Upper lobe of left lung (tissue), 4 donors: ENCODE results near the gene SLIT1.

Source experiments
- POLR2A ChIP-seq, 4 donors: fragments of 450-650 bp; IDR thresholded peaks; one replicate each; pipeline ENCODE4 v1.5.1; 2016 to 2017; ENCODE audit warnings: antibody characterized with exemption in 4 of 4, mild to moderate bottlenecking in 2 of 4
- POLR2AphosphoS5 ChIP-seq, 2 donors: sonication (generic); formaldehyde crosslinking; IDR thresholded peaks; one replicate each; pipeline ENCODE4 v1.5.1; 2017; ENCODE audit warnings: antibody characterized with exemption in 2 of 2
- TF ChIP-seq, protein P1 (sequence below), 6 experiments: fragments of 450-650 bp in 4 of 6; fragments of 200-600 bp in 2 of 6; sonication (generic) in 2 of 6; IDR thresholded peaks; one replicate each; pipeline ENCODE4 v1.5.1; 2016 to 2019; ENCODE audit warnings: antibody characterized with exemption in 6 of 6

DNA sequence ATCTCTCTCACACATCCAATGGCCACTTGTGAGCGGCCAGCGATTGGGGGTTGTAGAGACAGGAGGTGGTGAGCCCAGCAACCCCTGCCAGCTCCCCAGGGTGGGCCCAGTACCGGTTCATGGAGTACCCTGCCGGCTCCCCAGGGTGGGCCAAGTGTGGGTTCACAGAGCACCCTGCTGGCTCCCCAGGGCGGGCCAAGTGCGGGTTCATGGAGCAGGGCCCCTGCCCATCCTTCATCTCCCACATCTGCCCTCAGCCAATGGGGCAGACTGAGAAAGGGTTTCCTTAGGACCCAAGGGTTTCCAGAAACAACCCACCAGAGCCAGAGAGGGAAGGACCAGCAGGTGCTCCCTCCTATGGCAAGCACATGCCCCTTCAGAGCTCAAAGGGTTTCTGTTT lies 21.4 kb upstream of the SLIT1 start:
- TF ChIP-seq POLR2AphosphoS5 (IDR thresholded peaks at IDR 0.05) (no peak), POLR2A (IDR thresholded peaks at IDR 0.05) (no peak)
- TF ChIP-seq, protein P1, sequence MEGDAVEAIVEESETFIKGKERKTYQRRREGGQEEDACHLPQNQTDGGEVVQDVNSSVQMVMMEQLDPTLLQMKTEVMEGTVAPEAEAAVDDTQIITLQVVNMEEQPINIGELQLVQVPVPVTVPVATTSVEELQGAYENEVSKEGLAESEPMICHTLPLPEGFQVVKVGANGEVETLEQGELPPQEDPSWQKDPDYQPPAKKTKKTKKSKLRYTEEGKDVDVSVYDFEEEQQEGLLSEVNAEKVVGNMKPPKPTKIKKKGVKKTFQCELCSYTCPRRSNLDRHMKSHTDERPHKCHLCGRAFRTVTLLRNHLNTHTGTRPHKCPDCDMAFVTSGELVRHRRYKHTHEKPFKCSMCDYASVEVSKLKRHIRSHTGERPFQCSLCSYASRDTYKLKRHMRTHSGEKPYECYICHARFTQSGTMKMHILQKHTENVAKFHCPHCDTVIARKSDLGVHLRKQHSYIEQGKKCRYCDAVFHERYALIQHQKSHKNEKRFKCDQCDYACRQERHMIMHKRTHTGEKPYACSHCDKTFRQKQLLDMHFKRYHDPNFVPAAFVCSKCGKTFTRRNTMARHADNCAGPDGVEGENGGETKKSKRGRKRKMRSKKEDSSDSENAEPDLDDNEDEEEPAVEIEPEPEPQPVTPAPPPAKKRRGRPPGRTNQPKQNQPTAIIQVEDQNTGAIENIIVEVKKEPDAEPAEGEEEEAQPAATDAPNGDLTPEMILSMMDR (IDR thresholded peaks at IDR 0.05), result no peak
